Measurements from ENCODE around the gene SMAD4.

GRCh38 chr18:51068105-51068504 is 38.1 kb downstream of the SMAD4 start:
- no peak for TF ChIP-seq POLR2A (IDR thresholded peaks at IDR 0.05; ENCODE audit: low read depth)
- no peak for TF ChIP-seq CTCF (IDR thresholded peaks at IDR 0.05)
- no peak for TF ChIP-seq EP300 (IDR thresholded peaks at IDR 0.05)
- TF ChIP-seq POLR2AphosphoS5 (IDR thresholded peaks at IDR 0.05), result no peak

Measured in esophagus muscularis mucosa (tissue), 4 donors.